Osteocyte (in vitro differentiated cells): ENCODE results near the gene JPH3. TPM values are rescaled to one million over a fixed set of nuclear protein-coding genes. Genes with fewer than 3 reads are reported as not detected.
A peak's percentile ranks its signal among the peaks of the same experiment; 100 is the strongest.
"Not testable (repeated sequence)": the region's sequence is repeated elsewhere in the genome, so short reads cannot be mapped to it uniquely, and the experiment has no call there.

Experiments used
- DNase-seq: peaks from one replicate; pipeline ENCODE4 v3.0.0; 2021; ENCODE audit warnings: mixed read lengths; ENCODE audit not compliant: unreplicated experiment; ENCODE audit errors: extremely low spot score
- H3K27ac Mint-ChIP-seq: one replicate; pipeline ENCODE4 v1.8.0; 2021; ENCODE audit warnings: mild to moderate bottlenecking, mixed read lengths; ENCODE audit not compliant: unreplicated experiment
- H3K27me3 Mint-ChIP-seq: one replicate; pipeline ENCODE4 v1.8.0; 2021; ENCODE audit warnings: mixed read lengths; ENCODE audit not compliant: unreplicated experiment
- H3K36me3 Mint-ChIP-seq: one replicate; pipeline ENCODE4 v1.8.0; 2021; ENCODE audit warnings: mixed read lengths; ENCODE audit not compliant: unreplicated experiment
- H3K4me1 Mint-ChIP-seq: one replicate; pipeline ENCODE4 v1.8.0; 2021; ENCODE audit warnings: mixed read lengths; ENCODE audit not compliant: unreplicated experiment
- H3K4me3 Mint-ChIP-seq: one replicate; pipeline ENCODE4 v1.8.0; 2021; ENCODE audit warnings: mild to moderate bottlenecking, moderate library complexity, mixed read lengths; ENCODE audit not compliant: unreplicated experiment
- H3K9me3 Mint-ChIP-seq: one replicate; pipeline ENCODE4 v1.8.0; 2021; ENCODE audit warnings: mixed read lengths; ENCODE audit not compliant: unreplicated experiment
- total RNA-seq: library from RNA; stranded (reverse); gene quantifications from 2 replicates; pipeline ENCODE4 v1.2.1, GENCODE V29; 2021
- TF ChIP-seq, protein P1 (sequence below): fragments of 200-600 bp; sonication (generic); IDR thresholded peaks from 2 replicates; pipeline ENCODE4 v1.5.0; 2021; ENCODE audit warnings: antibody characterized with exemption, mild to moderate bottlenecking, moderate library complexity

Gene JPH3
- total RNA-seq, 1 donor from 2014 or later = 2.6 TPM

DNA sequence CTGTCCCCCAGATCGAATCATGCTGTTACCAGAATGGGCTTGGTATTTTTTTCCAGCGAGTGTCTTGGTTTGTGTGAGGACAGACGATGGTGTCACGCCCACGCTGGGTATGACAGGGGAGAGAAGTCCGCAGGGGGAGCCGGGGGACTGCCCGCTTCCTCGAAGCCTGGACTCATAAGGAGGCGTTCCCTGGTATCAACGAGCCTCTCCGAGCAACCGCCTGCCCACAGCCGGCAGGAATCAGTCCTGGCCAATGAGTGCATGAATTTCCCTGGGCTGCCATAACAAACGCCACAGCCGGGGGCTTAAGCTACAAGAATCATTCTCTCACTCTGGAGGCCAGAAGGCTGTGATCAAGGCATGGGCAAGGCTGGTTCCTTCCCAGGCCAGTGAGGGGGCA, 26.1 kb upstream of the JPH3 start:
- TF ChIP-seq, protein P1, sequence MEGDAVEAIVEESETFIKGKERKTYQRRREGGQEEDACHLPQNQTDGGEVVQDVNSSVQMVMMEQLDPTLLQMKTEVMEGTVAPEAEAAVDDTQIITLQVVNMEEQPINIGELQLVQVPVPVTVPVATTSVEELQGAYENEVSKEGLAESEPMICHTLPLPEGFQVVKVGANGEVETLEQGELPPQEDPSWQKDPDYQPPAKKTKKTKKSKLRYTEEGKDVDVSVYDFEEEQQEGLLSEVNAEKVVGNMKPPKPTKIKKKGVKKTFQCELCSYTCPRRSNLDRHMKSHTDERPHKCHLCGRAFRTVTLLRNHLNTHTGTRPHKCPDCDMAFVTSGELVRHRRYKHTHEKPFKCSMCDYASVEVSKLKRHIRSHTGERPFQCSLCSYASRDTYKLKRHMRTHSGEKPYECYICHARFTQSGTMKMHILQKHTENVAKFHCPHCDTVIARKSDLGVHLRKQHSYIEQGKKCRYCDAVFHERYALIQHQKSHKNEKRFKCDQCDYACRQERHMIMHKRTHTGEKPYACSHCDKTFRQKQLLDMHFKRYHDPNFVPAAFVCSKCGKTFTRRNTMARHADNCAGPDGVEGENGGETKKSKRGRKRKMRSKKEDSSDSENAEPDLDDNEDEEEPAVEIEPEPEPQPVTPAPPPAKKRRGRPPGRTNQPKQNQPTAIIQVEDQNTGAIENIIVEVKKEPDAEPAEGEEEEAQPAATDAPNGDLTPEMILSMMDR = no peak
- Mint-ChIP-seq H3K27ac (no peak overlapping the region), H3K27me3 (no peaks in the 10 kb centered on the region), H3K36me3 (no peaks in the 10 kb centered on the region), H3K4me1 (peaks cover 55% of the 10 kb centered on the region), H3K4me3 (no peak overlapping the region), H3K9me3 (no peaks in the 10 kb centered on the region)
- DNase-seq = no peak

- not testable (repeated sequence) for H3K27me3 Mint-ChIP-seq, H3K4me3 Mint-ChIP-seq, H3K9me3 Mint-ChIP-seq, DNase-seq, H3K36me3 Mint-ChIP-seq
- Mint-ChIP-seq H3K27ac (peak overlapping the region; percentile 52), H3K4me1 (peaks cover 63% of the 10 kb centered on the region)
These were observed 24.0 kb upstream of the JPH3 start for GRCh38 chr16:87578142-87578930.

DNA sequence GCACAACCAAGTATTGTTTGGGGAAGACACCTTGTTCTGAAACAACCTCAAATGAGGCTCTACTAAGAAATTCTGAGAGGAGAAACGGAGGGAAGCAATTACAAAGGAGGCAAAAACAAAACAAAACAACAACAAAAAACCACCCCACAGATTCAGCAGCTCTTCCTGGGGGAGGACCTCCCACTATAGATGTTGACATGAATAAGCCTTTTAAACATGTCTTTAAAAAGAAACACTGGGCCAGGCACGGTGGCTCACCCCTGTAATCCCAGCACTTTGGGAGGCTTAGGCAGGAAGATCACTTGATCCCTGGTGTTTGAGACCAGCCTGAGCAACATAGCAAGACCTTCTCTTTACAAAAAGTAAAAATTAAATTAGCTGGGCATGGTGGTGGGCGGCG, 22.6 kb upstream of the JPH3 start:
- TF ChIP-seq, protein P1 = no peak
- Mint-ChIP-seq H3K27ac (peak overlapping the region; percentile 47), H3K27me3 (no peaks in the 10 kb centered on the region), H3K4me3 (no peak overlapping the region), H3K9me3 (no peaks in the 10 kb centered on the region), H3K4me1 (peaks cover 71% of the 10 kb centered on the region), H3K36me3 (no peaks in the 10 kb centered on the region)
- DNase-seq = no peak

GRCh38 chr16:87580855-87581261, 21.4 kb upstream of the JPH3 start:
- Mint-ChIP-seq H3K4me3 (no peak overlapping the region), H3K27me3 (no peaks in the 10 kb centered on the region), H3K4me1 (peaks cover 65% of the 10 kb centered on the region), H3K36me3 (no peaks in the 10 kb centered on the region), H3K27ac (peak overlapping the region; percentile 97), H3K9me3 (no peaks in the 10 kb centered on the region)
- DNase-seq = no peak
- TF ChIP-seq, protein P1 = no peak

DNA sequence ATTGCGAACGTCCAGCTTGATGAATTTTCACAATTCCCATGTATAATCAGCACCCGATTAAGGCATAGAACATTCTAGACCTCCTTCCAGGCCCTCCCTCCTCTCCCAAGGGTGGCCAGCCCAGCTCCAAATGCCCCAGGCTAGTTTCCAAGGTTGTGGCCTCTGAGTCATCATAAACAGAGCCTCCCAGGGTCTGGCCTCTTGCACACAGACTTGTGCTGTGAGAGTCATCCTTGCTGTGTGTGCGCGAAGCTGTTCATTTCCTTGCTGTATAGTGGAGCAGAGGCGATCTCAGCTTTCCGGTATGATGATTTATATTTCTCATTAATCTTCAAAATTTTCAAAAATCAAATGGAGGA, 20.5 kb upstream of the JPH3 start:
- peak; percentile 93 for DNase-seq
- Mint-ChIP-seq H3K9me3 (no peaks in the 10 kb centered on the region), H3K36me3 (no peaks in the 10 kb centered on the region), H3K27ac (peak overlapping the region; percentile 97), H3K4me3 (peak overlapping the region; percentile 59), H3K27me3 (peaks cover under 1% of the 10 kb centered on the region), H3K4me1 (peaks cover 59% of the 10 kb centered on the region)
- TF ChIP-seq, protein P1 = no peak
